Ramos (cell line): ENCODE data around the gene KIAA0753.

Experiments
- in situ Hi-C: fragments of 300-500 bp; cut with MboI; formaldehyde crosslinking; loops from one replicate; pipeline ENCODE4 v1.14.3; 2022; ENCODE audit warnings: low sequenced_read_pairs; ENCODE audit not compliant: unreplicated experiment

Gene KIAA0753

DNA sequence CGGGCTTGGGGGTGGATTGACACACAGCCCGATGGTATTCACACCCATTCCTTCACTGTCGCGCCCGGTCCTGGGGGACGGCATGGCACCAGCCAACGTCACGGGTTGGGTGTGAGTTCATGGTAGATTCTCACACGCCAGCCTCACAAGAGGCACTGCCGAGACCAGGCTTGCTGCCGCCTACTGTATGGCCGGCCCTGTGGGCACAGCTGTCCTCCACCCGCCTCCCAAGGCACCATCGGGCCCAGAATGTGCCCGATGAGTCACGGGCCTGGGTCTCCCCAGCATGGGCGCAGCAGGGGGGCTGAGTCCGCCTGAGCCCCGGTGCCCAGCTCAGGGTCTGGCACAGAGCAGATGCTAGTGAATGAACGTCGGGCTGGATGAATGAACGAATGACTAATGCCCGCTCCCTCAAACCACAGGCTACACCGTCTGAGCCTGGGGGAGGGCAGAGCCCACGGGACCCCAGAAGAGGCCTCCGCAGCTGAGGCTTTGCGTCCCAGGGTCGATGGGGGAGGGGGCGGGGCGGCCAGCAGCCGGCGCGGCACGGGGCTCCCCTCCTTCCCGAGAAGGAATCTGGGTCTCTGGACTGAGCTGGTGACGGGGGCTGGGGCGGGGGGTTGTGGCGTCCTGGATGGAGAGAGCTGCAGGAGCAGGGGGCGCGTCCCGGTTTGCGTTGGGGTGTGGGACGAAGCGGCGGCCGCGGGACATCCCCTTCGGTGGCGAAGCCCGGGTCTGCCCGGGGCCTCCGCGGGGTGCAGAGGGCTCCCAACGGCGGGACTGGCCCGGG is 85.0 kb downstream of the KIAA0753 start:
- in situ Hi-C loops = no loop called here

DNA sequence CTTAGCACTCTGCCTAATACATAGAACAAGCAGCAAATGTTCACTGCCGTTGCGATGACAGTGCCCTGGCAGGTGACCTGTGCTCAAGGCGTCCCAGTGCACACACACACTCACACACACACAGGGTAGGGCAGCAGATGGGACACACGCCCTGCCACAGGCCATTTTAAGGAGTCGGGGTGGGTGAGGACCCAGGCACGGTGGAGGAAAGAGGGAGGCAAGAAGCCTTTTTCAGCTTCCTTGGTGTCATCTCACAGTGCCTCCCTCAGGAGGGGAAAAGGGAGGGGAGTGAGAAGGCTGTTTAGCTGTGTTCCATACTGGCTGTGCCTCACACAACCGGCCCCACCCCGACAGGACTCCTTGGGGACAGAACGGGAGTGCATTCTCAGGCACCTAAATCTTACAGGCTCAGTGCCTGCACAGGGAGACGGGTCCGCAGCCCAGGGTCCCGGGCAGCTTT is 85.6 kb downstream of the KIAA0753 start:
- in situ Hi-C loops = no loop called here

DNA sequence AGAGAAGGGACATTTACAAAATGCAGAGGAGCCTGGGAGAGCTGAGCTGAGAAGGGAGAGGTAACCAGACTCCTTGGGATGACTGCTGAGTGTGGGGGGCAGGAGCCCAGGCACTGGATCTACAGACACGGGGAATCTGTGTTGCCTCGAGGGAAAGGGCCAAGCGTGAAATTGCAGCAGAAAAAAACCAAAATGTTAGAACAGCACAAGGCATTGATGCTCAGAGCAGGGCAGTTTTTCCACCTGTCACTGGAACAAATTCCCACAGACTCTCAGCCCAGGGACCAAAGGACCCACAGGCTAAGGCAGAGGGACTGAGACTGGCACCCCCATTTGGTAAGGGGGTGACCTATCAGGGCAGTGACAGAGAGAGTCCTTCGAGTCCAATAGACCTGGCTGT is 86.2 kb downstream of the KIAA0753 start:
- in situ Hi-C loops = no loop called here

DNA sequence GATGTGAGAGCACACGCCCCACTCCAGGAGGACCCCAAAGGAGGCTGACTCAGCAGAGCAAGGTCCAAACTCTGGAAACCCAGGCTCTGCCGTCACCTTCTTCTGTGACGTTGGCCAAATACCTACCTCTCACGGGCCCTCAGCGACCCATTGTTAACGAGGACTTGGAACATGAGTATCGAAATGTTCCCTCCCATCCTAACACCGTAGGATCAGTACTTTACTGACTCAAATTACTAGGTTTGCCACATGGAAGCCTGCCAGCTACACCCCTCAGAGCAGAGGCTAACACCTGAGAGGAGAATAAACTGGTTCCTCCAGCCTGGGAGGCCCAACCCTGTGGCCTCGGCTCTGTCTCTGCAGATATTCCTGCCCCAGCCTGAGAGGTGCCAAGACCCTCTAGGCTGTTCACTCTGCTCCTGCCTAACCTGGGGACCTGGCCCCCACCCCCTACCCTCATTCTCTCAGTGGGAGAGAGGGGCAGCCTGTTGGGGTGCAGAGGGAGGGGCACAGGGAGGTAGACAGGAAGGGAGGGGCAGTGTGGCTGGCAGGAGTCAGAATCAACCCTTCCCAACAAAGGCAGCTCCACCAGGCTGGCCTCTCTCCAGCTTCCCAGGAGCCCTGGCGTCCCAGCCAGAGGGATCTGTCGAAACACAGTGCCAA is 88.5 kb downstream of the KIAA0753 start:
- in situ Hi-C loops = no loop called here

DNA sequence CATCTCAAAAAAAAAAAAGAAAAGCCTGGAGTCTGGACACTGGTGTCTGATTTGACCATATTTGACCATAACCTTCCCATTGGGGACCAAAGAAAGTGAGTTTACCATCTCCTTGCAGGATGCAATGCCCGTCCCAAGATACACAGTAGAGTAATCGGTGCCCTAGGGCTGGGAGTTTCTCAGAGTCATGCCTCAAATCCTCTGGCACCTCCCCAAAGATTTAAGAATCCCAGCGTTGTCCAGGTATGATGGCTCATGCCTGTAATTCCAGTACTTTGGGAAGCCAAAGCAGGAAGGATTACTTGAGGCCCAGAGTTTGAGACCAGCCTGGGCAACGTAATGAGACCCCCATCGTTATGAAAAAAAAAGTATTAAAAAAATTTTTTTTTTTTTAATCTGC is 89.2 kb downstream of the KIAA0753 start:
- in situ Hi-C loops = no loop called here

DNA sequence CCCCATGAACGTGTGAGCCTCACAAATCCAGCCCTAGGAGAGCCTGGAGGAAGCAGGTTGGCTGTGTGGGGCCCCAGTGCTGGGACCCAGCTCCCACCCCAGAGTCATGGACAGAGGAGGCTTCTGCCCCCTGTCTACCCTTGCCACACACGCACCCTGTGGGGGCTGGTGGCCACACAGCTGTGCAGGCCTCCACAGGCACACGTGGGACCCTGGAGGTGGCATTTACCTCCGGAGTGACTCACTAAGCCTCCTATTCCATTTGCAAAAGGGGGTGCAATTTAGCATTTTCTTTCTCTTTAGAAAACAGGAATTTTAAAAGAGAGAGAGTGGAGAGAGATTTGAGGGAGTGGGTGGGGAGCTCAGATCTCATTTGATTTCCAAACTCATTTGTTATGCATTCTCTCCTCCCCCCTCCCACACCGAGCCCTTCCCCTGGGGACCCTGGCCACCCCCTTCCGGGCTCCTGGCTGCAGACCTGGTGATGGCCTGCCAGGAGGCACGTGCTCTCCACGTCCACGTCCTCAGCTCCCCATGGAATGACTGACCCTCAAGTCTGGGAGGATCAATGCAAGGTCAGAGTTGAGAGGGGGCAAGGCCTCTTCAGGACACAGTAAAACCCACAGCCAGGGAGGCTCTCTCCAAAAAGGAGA is 91.0 kb downstream of the KIAA0753 start:
- in situ Hi-C loops = no loop called here

DNA sequence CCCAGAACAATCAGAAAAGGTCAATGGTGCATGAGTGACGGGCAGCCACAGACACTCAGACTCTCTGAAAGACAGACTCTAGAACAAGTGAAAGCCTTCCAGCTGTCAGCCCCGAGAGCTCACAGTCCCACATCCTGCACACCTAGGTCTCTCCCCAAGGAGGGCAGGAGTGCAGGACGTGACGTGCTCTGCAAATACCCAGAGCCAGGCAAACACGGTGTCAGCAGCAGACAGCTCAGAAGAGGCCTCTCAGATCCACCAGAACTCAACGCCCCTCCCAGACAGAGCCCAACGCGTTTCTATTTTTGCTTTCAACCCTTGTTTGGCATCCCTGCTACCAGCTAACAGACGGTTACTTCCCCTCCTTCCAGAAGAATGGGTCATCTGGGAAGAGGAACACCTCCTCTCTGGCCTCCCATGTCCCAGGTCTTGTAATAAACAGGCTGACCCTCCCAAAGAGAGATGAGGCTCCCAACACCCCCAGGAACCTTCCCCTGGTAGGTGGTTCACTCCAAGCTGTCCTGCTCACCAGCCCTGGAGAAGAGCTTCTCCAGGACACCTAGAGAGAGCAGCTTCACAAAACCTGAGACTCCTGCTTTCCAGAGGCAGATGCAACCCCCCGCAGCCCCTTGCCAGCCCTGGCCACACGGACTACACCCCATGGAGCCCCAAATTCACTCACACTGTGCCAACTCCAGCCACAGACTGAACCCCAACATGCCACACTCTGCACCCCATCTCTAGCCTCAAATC is 91.8 kb downstream of the KIAA0753 start:
- in situ Hi-C loops = no loop called here

DNA sequence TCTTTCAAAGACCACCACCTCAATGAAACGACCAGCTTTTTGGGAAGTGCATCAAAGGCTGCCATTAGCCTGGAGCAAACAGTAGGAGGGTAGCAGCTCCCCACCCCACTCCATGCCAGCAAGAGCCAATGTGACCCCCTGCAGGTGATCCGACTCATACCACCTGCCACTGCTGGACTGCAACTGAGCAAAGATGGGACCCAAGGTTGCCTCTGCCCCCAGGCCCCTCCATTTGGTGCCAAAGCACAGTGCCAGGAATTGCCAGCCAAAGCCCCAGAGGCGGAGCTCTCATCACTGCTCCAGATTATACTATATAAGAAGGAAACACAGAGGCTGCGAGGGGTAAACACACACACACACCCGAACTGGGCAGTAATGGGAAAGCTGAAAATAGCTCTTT is 92.5 kb downstream of the KIAA0753 start:
- in situ Hi-C loops = no loop called here

DNA sequence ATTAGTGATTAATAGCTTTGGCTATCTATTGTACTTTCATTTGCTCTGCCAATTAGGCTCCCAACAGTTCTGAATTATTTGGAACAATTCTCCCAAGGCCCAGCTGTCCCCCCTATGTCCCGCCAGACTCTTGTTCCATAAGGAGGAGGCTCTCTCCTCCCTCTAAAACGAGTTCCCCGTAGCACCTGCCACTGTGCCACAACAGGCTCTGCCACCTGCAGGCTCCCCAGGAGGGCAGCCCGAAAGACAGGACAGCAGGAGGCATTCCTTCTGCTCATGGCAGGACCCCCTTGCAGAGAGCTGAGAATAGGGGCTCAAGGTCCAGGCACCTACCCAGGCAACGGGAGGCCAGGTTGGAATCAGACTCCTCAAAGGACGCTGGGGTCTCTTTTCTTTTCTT is 93.2 kb downstream of the KIAA0753 start:
- in situ Hi-C loops = no loop called here

DNA sequence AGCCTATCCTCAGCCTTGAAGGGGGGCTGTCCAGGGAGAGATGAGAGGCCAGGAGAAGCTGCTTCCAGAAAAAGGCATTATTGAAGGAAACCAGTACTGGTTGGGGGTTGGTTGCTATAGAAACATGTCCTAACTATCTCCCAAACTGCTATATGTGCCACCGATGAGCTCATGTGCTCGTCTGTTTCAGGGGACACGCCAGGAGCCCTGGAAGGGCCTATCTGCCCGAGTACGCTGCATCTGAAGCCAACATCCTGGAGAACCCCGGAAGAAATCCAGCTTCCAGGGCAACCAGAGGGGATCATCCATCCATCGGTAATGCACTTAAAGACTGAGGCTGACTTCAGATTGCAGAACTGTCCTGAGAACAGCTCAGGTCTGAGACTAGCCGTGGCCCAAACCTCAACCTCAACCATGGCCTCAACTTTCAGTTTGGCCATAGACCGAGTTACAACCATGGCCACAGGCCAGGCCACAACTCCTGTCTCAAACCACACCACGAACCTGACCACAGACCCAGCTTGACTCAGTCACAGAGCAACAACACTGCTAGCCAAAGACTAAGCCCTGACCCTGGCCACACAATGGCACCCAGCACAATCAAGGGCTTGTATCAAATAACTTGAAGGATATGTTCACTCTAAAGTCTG is 94.3 kb downstream of the KIAA0753 start:
- in situ Hi-C loops = no loop called here

DNA sequence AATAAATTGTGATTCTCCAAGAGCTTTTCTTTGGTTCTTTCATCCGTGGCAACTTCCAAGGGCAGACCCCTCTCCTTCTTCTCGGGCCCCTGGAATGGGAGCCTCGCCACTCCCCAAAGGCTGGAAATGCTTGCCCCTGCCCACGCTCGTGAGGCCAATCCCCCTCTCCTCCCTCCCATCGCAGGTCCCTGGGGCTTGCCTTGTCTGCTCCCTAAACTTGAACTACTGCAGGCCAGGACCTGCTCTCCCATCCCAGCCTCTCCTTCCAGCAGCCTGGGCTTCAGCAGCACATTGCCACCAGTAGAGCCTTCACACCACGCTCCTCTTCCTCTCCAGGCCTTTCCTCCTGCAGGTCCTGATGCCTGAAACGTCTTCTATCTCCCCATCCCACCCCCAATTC is 95.2 kb downstream of the KIAA0753 start:
- in situ Hi-C loops = no loop called here

DNA sequence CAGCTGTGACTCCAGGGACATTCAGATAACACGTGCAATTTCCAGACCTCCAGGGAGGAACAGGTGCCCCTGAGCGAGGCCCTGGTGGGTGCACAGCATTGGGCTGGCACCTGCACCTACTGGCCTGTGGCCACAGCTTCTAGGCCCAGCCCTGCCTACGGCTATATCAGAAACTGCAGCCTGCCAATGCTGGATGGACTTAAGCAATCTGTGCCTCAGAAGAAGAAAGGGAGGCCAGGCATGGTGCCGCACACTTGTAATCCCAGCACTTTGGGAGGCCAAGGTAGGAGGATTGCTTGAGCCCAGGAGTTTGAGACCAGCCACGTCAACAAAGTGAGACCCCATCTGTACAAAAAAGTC is 96.5 kb downstream of the KIAA0753 start:
- in situ Hi-C loops = no loop called here

DNA sequence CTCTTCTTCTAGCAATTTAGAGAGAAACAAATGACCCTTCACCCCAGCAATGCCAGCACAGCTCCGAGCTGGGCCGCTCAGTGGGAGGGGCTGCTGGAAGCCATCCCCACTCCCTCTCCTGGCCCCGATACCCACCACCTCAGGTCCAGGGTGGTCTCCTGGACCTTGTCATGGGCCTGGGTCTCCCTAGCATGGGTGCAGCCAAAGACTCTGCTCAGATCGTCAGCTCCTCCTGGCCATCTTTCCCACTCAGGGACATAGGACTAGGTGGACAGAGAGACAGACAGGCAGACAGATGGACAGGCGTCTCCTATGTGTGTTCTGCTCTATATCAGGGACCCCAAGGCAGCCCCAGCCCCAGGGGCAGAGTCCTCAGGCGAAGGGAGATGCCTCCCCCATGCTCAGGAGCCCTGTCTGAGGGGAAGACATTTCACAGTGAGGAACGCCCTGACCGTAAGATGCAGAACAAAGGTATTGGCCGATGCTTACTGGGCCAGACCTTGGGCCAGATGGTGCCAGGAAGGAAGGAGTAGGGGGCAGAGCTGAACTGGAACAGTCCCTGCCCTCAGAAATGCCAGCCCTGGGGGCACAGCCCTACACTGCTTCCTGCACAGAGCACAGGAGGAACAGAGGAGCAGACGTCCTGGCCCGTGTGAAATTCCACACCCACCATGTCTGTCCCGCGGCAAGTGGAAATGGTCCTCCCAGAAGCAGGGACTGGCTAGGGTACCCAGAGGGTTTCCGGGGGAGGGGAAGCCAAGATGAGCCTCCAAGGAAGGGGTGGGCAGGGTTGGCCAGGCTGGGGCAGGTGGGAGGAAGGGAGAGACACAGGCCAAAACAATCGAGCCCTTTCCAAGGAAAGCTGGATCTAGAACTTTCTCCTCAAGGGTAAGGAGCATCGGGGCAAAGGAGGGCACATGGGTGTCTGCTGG is 97.2 kb downstream of the KIAA0753 start:
- in situ Hi-C loops = no loop called here

DNA sequence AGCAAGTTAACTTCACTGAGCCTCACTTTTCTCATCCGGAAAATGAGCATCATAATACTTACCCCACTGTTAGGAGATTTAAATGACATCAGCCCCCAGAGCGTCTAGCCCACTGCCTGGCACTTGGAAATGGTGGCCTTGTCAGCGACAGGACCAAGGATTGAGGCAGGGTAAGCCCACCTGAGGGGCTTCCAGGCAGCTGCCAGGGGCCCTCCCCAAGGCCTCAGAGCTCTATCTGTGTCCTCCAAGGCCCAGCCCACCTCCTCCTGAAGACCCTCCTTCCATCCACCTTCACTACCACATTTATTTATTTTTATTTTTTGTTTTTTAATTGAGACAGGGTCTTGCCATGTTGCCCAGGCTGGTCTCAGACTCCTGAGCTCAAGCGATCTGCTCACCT is 97.9 kb downstream of the KIAA0753 start:
- in situ Hi-C loops = no loop called here

DNA sequence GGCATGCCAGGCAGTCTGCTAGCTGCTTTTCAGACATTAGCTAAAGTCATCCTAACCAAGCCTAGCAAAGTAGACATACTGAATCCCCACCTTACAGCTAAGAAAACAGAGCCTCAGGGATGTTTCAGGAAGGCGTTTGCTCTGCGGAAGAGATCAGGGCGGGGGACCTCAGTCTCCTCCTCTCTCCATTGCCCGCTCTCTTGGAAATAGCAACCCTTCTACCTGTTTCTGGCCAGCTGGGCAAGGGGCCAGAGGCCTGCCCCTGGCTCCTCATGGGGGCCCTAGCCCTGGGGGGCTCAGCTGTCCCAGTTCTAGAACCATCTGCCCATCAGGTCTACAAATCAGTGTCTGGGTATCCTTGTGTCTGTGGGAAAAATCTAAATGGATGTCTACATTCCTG is 98.6 kb downstream of the KIAA0753 start:
- in situ Hi-C loops = no loop called here

DNA sequence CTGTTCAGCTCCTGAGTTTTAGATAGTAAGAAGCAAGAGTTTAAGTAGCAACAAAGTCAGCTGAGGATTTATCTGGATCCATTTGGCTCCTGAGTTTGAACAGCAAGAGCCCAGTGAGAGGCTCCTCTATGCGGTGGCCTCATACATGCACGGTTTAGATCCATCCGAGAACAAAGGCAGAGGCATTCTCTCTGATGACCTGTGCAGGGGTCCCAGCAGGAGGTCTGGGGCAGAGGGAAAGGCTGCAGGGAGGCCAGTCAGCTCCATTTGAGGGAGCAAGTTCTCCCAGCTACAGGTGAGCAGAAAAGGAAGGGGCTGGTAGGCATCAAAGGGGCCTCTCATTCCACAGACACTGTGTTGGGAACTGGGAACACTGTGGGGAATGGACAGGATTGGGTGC is 100.6 kb downstream of the KIAA0753 start:
- in situ Hi-C loops = no loop called here

DNA sequence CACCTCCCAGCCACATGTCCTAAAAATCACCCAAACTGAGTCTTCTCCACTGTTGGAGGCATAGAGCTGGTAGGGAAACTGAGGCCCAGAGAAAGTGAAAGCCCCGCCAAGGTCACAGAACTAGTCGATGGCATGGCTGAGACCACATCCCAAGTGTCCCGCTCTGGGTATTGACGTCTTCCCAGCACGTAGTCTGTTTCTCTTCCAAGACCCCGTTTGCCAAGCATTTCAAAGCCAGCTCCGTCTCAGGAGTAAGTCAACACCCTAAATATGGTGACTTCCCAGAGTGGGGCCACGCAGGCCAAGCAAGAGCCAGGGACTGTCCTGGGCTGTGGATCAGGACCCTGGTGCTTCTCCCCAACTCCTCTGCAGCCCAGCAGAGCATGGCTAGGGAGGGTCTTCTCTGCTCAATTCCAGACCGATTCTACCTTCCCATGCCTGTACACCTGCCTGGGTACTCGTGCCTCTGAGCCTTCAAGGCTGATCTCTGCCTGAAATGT is 103.9 kb downstream of the KIAA0753 start:
- in situ Hi-C loops = no loop called here

DNA sequence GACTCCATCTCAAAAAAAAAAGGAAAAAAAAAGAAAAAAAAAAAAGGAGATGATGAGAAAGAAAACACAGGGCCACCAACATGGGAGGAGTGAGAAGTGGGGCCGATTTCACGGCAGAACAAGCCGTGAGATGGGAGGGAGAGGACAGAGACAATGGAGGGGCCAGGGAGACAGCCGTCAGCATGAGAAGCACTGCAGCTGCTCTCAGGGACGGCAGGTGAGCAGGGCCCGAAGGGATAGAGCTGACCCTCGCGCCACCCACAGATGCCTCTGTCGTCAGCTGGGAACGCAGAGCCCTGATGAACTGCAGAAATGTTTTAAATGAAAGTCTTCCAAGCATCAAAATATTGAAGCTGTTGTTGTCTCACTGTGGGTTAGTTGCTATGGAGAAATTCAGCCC is 104.5 kb downstream of the KIAA0753 start:
- in situ Hi-C loops = no loop called here
